Sigmoid colon (tissue), 7 donors: ENCODE data around the gene SNIP1. TPM values are rescaled to one million over a fixed set of nuclear protein-coding genes. Genes with fewer than 3 reads are reported as not detected.
"Not testable (repeated sequence)": the region's sequence is repeated elsewhere in the genome, so short reads cannot be mapped to it uniquely, and the experiment has no call there.

Source experiments
- DNase-seq: peaks from one replicate; pipeline ENCODE4 v3.0.0-alpha.2; 2019
- H3K27ac ChIP-seq, 4 donors: fragments of 200-600 bp; sonication (generic); one replicate each; pipeline ENCODE4 v1.5.1; 2016 to 2019; ENCODE audit warnings: mild to moderate bottlenecking in 1 of 4
- H3K27me3 ChIP-seq, 3 donors: fragments of 200-600 bp; sonication (generic); one replicate each; pipeline ENCODE4 v1.5.1; 2019; ENCODE audit warnings: mild to moderate bottlenecking in 1 of 3
- H3K36me3 ChIP-seq, 4 donors: fragments of 200-600 bp; sonication (generic); one replicate each; pipeline ENCODE4 v1.5.1; 2016 to 2019
- H3K4me1 ChIP-seq, 4 donors: fragments of 200-600 bp; sonication (generic); one replicate each; pipeline ENCODE4 v1.5.1; 2017 to 2019
- H3K4me3 ChIP-seq, 4 donors: fragments of 200-600 bp; sonication (generic); one replicate each; pipeline ENCODE4 v1.5.1; 2017 to 2019; ENCODE audit warnings: mild to moderate bottlenecking in 2 of 4, moderate library complexity in 1 of 4
- H3K9me3 ChIP-seq, 4 donors: fragments of 200-600 bp in 3 of 4; sonication (generic) in 3 of 4; one replicate each; pipeline versions ENCODE4 v1.5.1 to v1.6.1; 2013 to 2019
- CTCF ChIP-seq, 4 experiments: fragments of 450-650 bp in 3 of 4; fragments of 200-600 bp in 1 of 4; IDR thresholded peaks; one replicate each; pipeline ENCODE4 v1.5.1; 2016 to 2019; ENCODE audit warnings: antibody characterized with exemption in 4 of 4, mild to moderate bottlenecking in 3 of 4, moderate library complexity in 2 of 4
- EP300 ChIP-seq, 4 donors: sonication (generic); formaldehyde crosslinking; IDR thresholded peaks; one replicate each; pipeline ENCODE4 v1.6.1; 2017; ENCODE audit warnings: antibody characterized with exemption in 4 of 4
- POLR2A ChIP-seq, 2 donors: fragments of 450-650 bp; IDR thresholded peaks; one replicate each; pipeline ENCODE4 v1.6.1; 2016; ENCODE audit warnings: antibody characterized with exemption in 2 of 2, mild to moderate bottlenecking in 2 of 2, moderate library complexity in 2 of 2
- POLR2AphosphoS5 ChIP-seq, 4 donors: sonication (generic); formaldehyde crosslinking; IDR thresholded peaks; one replicate each; pipeline ENCODE4 v1.6.1; 2017; ENCODE audit warnings: antibody characterized with exemption in 4 of 4
- WGBS, 2 donors: extraction: QIAGEN DNeasy Blood & Tissue Kit; methylation state at CpG; one replicate each; pipeline ENCODE4 v1.1.7; 2013; 5-methylcytosine and 5-hydroxymethylcytosine counted together
- intact Hi-C: fragments of 100-400 bp; cut with DNase I; formaldehyde crosslinking; loops from one replicate; pipeline ENCODE4 v1.15.1; 2023
- polyA plus RNA-seq, 3 donors: library from polyadenylated mRNA; stranded (reverse); fragments of 200-250 nt; gene quantifications; one replicate each; pipeline ENCODE4 v1.2.3, GENCODE V29; 2013
- total RNA-seq, 4 donors: library from RNA; depleted of rRNA; stranded (reverse); fragments of >200 nt; gene quantifications; one replicate each; pipeline ENCODE4 v1.1.0, GENCODE V29; 2016
- donor health status: healthy with polysubstance abuse.
- donor health status: Bipolar disorder and iron deficiency.
- donor health status: healthy.

Gene SNIP1
- total and polyA plus RNA-seq, 7 donors, result 3.6 to 20.4 (median 7.2) TPM

GRCh38 chr1:37562984-37563383 lies 8.9 kb upstream of the SNIP1 start:
- H3K36me3 ChIP-seq, result peaks cover 6 to 39% (median 12%) of the 10 kb centered on the region in 4 donors
- H3K27ac ChIP-seq, result no peak overlapping the region
- H3K9me3 ChIP-seq, result no peaks in the 10 kb centered on the region
- H3K4me3 ChIP-seq, result no peak overlapping the region
- intact Hi-C loops, result loop anchor here (5.0 kb wide), 1 partner anchor 119 kb away; no protein-coding TSS in a partner anchor
- H3K27me3 ChIP-seq, result no peaks in the 10 kb centered on the region
- peaks cover 0 to 5% (median 0%) of the 10 kb centered on the region in 4 donors for H3K4me1 ChIP-seq
- 95 to 96% methylated on average over 1 of the region's 1 CpG for WGBS, 2 donors
- TF ChIP-seq POLR2A (IDR thresholded peaks at IDR 0.05) (no peak), POLR2AphosphoS5 (IDR thresholded peaks at IDR 0.05) (no peak), EP300 (IDR thresholded peaks at IDR 0.05) (no peak), CTCF (IDR thresholded peaks at IDR 0.05) (no peak)
- no peak for DNase-seq

GRCh38 chr1:37561133-37562132 lies 7.3 kb upstream of the SNIP1 start:
- no peak for DNase-seq
- intact Hi-C loops, result loop anchor here (5.0 kb wide), 1 partner anchor 121 kb away; no protein-coding TSS in a partner anchor
- peaks cover 0 to 24% (median 5%) of the 10 kb centered on the region in 4 donors for H3K36me3 ChIP-seq

GRCh38 chr1:37560401-37561132 lies 6.5 kb upstream of the SNIP1 start:
- Histone ChIP-seq H3K4me3 (no peak overlapping the region), H3K36me3 (peaks cover 0 to 16% (median 5%) of the 10 kb centered on the region in 4 donors), H3K27ac (no peak overlapping the region), H3K4me1 (peaks cover 0 to 21% (median 14%) of the 10 kb centered on the region in 4 donors), H3K9me3 (no peaks in the 10 kb centered on the region), H3K27me3 (no peaks in the 10 kb centered on the region)
- no peak for DNase-seq
- no peak for TF ChIP-seq CTCF (IDR thresholded peaks at IDR 0.05)
- no peak for TF ChIP-seq POLR2A (IDR thresholded peaks at IDR 0.05)
- no peak for TF ChIP-seq POLR2AphosphoS5 (IDR thresholded peaks at IDR 0.05)
- TF ChIP-seq EP300 (IDR thresholded peaks at IDR 0.05), result no peak
- WGBS, 2 donors, result 76 to 79% methylated on average over 10 of the region's 10 CpGs
- intact Hi-C loops, result loop anchor here (5.0 kb wide), 1 partner anchor 122 kb away; no protein-coding TSS in a partner anchor

More at GRCh38 chr1:37561133-37562132, 7.3 kb upstream of the SNIP1 start:
- TF ChIP-seq CTCF (IDR thresholded peaks at IDR 0.05) (peak; percentile 29 to 68 (median 50)), POLR2AphosphoS5 (IDR thresholded peaks at IDR 0.05) (no peak)
- no peak overlapping the region for H3K4me3 ChIP-seq
- WGBS, 2 donors, result 92 to 94% methylated on average over 21 of the region's 21 CpGs
- H3K27ac ChIP-seq, result no peak overlapping the region
- H3K27me3 ChIP-seq, result no peaks in the 10 kb centered on the region
- no peaks in the 10 kb centered on the region for H3K9me3 ChIP-seq
- H3K4me1 ChIP-seq, result peaks cover 0 to 13% (median 10%) of the 10 kb centered on the region in 4 donors

GRCh38 chr1:37559957-37560379 lies 5.9 kb upstream of the SNIP1 start:
- H3K36me3 ChIP-seq, H3K4me3 ChIP-seq, H3K27me3 ChIP-seq, H3K27ac ChIP-seq, H3K9me3 ChIP-seq, DNase-seq: not testable (repeated sequence)
- peaks cover 0 to 21% (median 14%) of the 10 kb centered on the region in 4 donors for H3K4me1 ChIP-seq
- intact Hi-C loops, result loop anchor here (5.0 kb wide), 2 partner anchors 63 to 122 kb away; no protein-coding TSS in a partner anchor
- 77% methylated on average over 12 of the region's 12 CpGs for WGBS, 2 donors
